Endodermal cell (in vitro differentiated cells): ENCODE data around the gene KIAA1217. TPM values are rescaled to one million over a fixed set of nuclear protein-coding genes. Genes with fewer than 3 reads are reported as not detected.
"Not testable (repeated sequence)": the region's sequence is repeated elsewhere in the genome, so short reads cannot be mapped to it uniquely, and the experiment has no call there.

Experiments
- DNase-seq: peaks from one replicate; pipeline ENCODE4 v3.0.0-alpha.2; 2017
- H3K27ac ChIP-seq: 2 replicates; pipeline ENCODE4 v1.5.1; 2013; ENCODE audit warnings: mild to moderate bottlenecking, low read depth, low read length, moderate library complexity
- H3K27me3 ChIP-seq: 2 replicates; pipeline ENCODE4 v1.6.1; 2013; ENCODE audit warnings: mild to moderate bottlenecking, low read length, moderate library complexity; ENCODE audit not compliant: insufficient read depth, control insufficient read depth, poor library complexity, severe bottlenecking
- H3K36me3 ChIP-seq: 2 replicates; pipeline ENCODE4 v1.7.0; 2013; ENCODE audit warnings: mild to moderate bottlenecking, low read length, moderate library complexity; ENCODE audit not compliant: control insufficient read depth, insufficient read depth
- H3K4me1 ChIP-seq: one replicate; pipeline ENCODE4 v1.7.0; 2013; ENCODE audit warnings: low read length; ENCODE audit not compliant: control insufficient read depth, insufficient read depth
- H3K4me3 ChIP-seq: 2 replicates; pipeline ENCODE4 v1.5.1; 2013; ENCODE audit warnings: mild to moderate bottlenecking, low read length, moderate library complexity
- H3K9ac ChIP-seq: 2 replicates; pipeline ENCODE4 v1.6.1; 2013; ENCODE audit warnings: mild to moderate bottlenecking, low read length, moderate library complexity; ENCODE audit not compliant: poor library complexity, severe bottlenecking; ENCODE audit errors: extremely low read depth
- H3K9me3 ChIP-seq: 2 replicates; pipeline ENCODE4 v1.6.1; 2013; ENCODE audit warnings: mild to moderate bottlenecking, low read length, moderate library complexity; ENCODE audit not compliant: control insufficient read depth
- H3K27ac Mint-ChIP-seq: 2 replicates; pipeline ENCODE4 v1.8.0; 2020; ENCODE audit warnings: mixed read lengths
- H3K27me3 Mint-ChIP-seq: 2 replicates; pipeline ENCODE4 v1.8.0; 2021; ENCODE audit warnings: mild to moderate bottlenecking, mixed read lengths; ENCODE audit not compliant: insufficient read depth
- H3K36me3 Mint-ChIP-seq: 2 replicates; pipeline ENCODE4 v1.8.0; 2020; ENCODE audit warnings: low read depth, mixed read lengths
- H3K4me1 Mint-ChIP-seq: 2 replicates; pipeline ENCODE4 v1.8.0; 2020; ENCODE audit warnings: mixed read lengths
- H3K4me3 Mint-ChIP-seq: 2 replicates; pipeline ENCODE4 v1.8.0; 2020; ENCODE audit warnings: mild to moderate bottlenecking, moderate library complexity, mixed read lengths
- H3K9me3 Mint-ChIP-seq: 2 replicates; pipeline ENCODE4 v1.8.0; 2020; ENCODE audit warnings: mild to moderate bottlenecking, mixed read lengths
- WGBS, 2 experiments: methylation state at CpG; one replicate each; pipeline versions ENCODE4 v1.1.5 to v1.1.7; 2013; ENCODE audit warnings: missing lambda C conversion rate in 2 of 2, mixed read lengths in 1 of 2; ENCODE audit not compliant: insufficient coverage in 1 of 2, insufficient read length in 1 of 2; 5-methylcytosine and 5-hydroxymethylcytosine counted together
- total RNA-seq, 2 donors: library from RNA; stranded (reverse); fragmentation: NEBNext Ultra II Directional in 1 of 2; extraction: Animal tissue kit (Norgen Biotek cat#: 25700) in 1 of 2; gene quantifications; 2 replicates in 1 of 2; 3 replicates in 1 of 2; pipeline ENCODE4 v1.2.1, GENCODE V29; 2021
- TF ChIP-seq, protein P1 (sequence below): fragments of 200-600 bp; sonication (generic); conservative IDR thresholded peaks from 2 replicates; pipeline ENCODE4 v1.5.0; 2021; ENCODE audit warnings: antibody characterized with exemption, mild to moderate bottlenecking

KIAA1217 gene
- total RNA-seq, 2 donors from 2014 or later, result 25.4 to 27.2 TPM

DNA sequence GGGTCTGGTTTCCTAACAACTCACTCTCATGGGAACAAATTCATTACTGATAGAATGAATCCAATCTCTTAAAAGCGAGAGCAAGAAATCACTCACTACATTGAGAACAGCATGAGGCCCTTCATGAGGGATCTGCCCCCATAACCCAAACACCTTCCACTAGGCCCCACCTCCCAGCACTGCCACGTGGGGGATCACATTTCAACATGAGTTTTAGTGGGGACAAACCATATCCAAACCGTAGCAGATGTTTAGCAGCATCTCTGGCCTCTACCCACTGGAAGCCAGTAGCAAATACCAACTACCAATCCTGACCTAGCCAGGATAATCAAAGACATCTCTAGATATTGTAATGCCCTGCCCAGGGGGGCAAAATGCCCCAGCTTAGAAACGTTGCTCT lies 270.9 kb downstream of the KIAA1217 start:
- H3K9me3 Mint-ChIP-seq, result peaks cover 26% of the 10 kb centered on the region
- no peak for DNase-seq
- H3K36me3 ChIP-seq, result peaks cover 5% of the 10 kb centered on the region
- H3K9me3 ChIP-seq, result peaks cover 19% of the 10 kb centered on the region
- H3K27ac Mint-ChIP-seq, result no peak overlapping the region
- no peaks in the 10 kb centered on the region for H3K27me3 ChIP-seq
- peaks cover 7% of the 10 kb centered on the region for H3K4me1 Mint-ChIP-seq
- no peak overlapping the region for H3K27ac ChIP-seq
- no peak overlapping the region for H3K9ac ChIP-seq
- H3K4me1 ChIP-seq, result no peaks in the 10 kb centered on the region
- no peak overlapping the region for H3K4me3 Mint-ChIP-seq
- no peak overlapping the region for H3K4me3 ChIP-seq
- TF ChIP-seq, protein P1, sequence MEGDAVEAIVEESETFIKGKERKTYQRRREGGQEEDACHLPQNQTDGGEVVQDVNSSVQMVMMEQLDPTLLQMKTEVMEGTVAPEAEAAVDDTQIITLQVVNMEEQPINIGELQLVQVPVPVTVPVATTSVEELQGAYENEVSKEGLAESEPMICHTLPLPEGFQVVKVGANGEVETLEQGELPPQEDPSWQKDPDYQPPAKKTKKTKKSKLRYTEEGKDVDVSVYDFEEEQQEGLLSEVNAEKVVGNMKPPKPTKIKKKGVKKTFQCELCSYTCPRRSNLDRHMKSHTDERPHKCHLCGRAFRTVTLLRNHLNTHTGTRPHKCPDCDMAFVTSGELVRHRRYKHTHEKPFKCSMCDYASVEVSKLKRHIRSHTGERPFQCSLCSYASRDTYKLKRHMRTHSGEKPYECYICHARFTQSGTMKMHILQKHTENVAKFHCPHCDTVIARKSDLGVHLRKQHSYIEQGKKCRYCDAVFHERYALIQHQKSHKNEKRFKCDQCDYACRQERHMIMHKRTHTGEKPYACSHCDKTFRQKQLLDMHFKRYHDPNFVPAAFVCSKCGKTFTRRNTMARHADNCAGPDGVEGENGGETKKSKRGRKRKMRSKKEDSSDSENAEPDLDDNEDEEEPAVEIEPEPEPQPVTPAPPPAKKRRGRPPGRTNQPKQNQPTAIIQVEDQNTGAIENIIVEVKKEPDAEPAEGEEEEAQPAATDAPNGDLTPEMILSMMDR, result no peak
- H3K27me3 Mint-ChIP-seq, result no peaks in the 10 kb centered on the region
- H3K36me3 Mint-ChIP-seq, result peaks cover 21% of the 10 kb centered on the region
- WGBS, 2 experiments, result 63 to 68% methylated on average over 2 to 4 of the region's 4 CpGs

DNA sequence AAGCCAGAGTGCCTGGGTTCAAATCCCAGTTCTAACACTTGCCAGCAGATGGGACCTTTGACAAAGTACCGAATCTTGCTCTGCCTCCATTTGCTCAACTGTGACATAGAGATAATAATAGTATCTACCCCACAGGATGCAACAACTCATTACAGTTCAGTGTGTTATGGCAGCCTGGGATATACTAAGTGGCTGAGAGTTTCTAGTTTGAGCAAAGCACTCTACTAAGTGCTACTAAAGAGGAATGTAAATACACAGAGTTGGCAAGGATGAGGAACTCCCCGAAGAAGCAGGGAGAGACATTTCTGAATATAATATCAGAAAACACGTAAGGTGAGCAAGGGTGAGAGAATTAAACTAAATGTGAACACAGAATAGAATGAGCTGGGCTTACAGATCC lies 271.5 kb downstream of the KIAA1217 start:
- Histone ChIP-seq H3K4me3 (no peak overlapping the region), H3K4me1 (no peaks in the 10 kb centered on the region), H3K36me3 (peaks cover 8% of the 10 kb centered on the region), H3K9me3 (peaks cover 17% of the 10 kb centered on the region), H3K27ac (no peak overlapping the region), H3K9ac (no peak overlapping the region), H3K27me3 (no peaks in the 10 kb centered on the region)
- 91 to 94% methylated on average over 2 to 3 of the region's 3 CpGs for WGBS, 2 experiments
- H3K4me1 Mint-ChIP-seq, result peaks cover 7% of the 10 kb centered on the region
- TF ChIP-seq, protein P1, result no peak
- DNase-seq, result no peak
- H3K4me3 Mint-ChIP-seq, result no peak overlapping the region
- H3K27ac Mint-ChIP-seq, result no peak overlapping the region
- peaks cover 22% of the 10 kb centered on the region for H3K9me3 Mint-ChIP-seq
- H3K27me3 Mint-ChIP-seq, result no peaks in the 10 kb centered on the region
- H3K36me3 Mint-ChIP-seq, result peaks cover 15% of the 10 kb centered on the region

DNA sequence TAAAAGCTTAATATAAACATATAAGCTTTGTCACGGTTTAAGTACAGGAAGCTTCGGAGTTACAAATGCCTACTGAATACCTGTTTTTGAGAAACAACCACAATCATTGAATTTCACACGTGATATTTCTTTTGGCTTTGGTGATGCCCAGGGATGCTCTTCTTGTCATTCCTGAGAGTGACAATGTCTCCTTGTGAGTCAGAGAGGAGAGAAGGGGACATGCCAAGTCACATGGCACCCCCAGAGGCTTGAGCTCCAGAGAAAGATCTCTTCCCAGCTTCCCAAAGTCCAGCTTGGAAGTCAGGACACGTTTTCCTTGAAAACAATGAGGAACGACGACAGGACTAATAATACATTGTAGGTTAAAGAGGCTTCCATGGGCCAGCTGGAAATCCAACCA lies 272.3 kb downstream of the KIAA1217 start:
- WGBS, 2 experiments, result 87 to 96% methylated on average over 5 to 6 of the region's 6 CpGs
- H3K4me1 ChIP-seq, result no peaks in the 10 kb centered on the region
- H3K9ac ChIP-seq, result no peak overlapping the region
- no peak for DNase-seq
- Mint-ChIP-seq H3K27ac (no peak overlapping the region), H3K27me3 (no peaks in the 10 kb centered on the region), H3K9me3 (peaks cover 14% of the 10 kb centered on the region), H3K36me3 (peaks cover 13% of the 10 kb centered on the region), H3K4me1 (peaks cover 7% of the 10 kb centered on the region), H3K4me3 (no peak overlapping the region)
- H3K9me3 ChIP-seq, result peaks cover 9% of the 10 kb centered on the region
- H3K36me3 ChIP-seq, result peaks cover 8% of the 10 kb centered on the region
- no peak overlapping the region for H3K4me3 ChIP-seq
- H3K27me3 ChIP-seq, result no peaks in the 10 kb centered on the region
- H3K27ac ChIP-seq, result no peak overlapping the region
- TF ChIP-seq, protein P1, result no peak

DNA sequence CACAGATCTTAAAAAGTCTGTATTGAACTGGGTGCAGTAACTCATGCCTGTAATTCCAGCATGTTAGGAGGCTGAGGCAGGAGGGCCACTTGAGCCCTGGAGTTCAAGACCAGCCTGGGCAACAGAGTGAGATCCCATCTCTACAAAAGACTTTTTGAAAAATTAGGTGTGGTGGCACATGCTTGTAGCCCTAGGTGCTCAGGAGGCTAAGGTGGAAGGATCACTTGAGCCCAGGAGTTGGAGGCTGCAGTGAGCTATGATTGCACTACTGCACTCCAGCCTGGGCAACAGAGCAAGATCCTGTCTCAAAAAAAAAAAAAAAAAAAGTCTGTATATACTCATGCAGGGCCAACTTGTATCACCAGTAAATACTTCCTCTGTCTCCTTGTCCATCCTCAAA lies 273.8 kb downstream of the KIAA1217 start:
- H3K4me3 Mint-ChIP-seq, H3K9ac ChIP-seq, DNase-seq, H3K4me1 Mint-ChIP-seq, H3K4me3 ChIP-seq, H3K27ac ChIP-seq, H3K9me3 ChIP-seq, H3K27me3 ChIP-seq, H3K36me3 Mint-ChIP-seq, H3K4me1 ChIP-seq, H3K36me3 ChIP-seq, H3K9me3 Mint-ChIP-seq, H3K27me3 Mint-ChIP-seq, H3K27ac Mint-ChIP-seq: not testable (repeated sequence)
